ENCODE results near the gene RNF150. TPM values are rescaled to one million over a fixed set of nuclear protein-coding genes. Genes with fewer than 3 reads are reported as not detected.
A peak's percentile ranks its signal among the peaks of the same experiment; 100 is the strongest.
"Not testable (repeated sequence)": the region's sequence is repeated elsewhere in the genome, so short reads cannot be mapped to it uniquely, and the experiment has no call there.

RNF150 gene
- total RNA-seq, 2 experiments from 2014 or later: not detected

DNA sequence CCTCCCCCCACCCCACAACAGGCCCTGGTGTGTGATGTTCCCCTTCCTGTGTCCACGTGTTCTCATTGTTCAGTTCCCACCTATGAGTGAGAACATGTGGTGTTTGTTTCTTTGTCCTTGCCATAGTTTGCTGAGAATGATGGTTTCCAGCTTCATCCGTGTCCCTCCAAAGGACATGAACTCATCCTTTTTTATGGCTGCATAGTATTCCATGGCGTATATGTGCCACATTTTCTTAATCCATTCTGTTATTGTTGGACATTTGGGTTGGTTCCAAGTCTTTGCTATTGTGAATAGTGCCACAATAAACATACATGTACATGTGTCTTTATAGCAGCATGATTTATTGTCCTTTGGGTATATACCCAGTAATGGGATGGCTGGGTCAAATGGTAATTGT lies 312.7 kb downstream of the RNF150 start:
- H3K9me3 Mint-ChIP-seq; H3K27ac Mint-ChIP-seq; H3K4me3 Mint-ChIP-seq; CTCF ChIA-PET; H3K36me3 Mint-ChIP-seq (ENCODE audit: low read depth); H3K4me1 Mint-ChIP-seq (ENCODE audit: low read depth); H3K27me3 Mint-ChIP-seq (ENCODE audit: low read depth); DNase-seq; intact Hi-C loops (cut with micrococcal nuclease): not testable (repeated sequence)

DNA sequence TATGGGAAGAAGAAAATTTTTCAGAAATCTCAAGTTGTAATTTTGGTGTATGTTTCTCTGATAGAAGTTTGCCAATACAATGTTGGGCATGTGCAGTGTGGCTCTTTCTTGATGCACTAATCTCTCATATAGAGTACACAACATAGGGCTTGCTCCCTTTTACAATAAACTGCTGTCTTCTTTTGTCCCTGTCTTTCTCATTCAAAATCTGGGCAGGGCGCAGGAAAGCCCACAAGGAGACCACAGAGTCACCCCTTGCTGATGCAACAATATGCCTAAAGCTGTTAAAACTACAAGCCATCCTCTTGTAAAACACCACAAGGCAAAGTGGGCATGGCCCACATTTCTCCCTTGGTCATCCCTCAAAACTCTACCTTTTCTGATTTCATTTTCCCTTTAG lies 313.7 kb downstream of the RNF150 start:
- Mint-ChIP-seq H3K27me3 (ENCODE audit: low read depth) (peaks cover 2% of the 10 kb centered on the region), H3K27ac (no peak overlapping the region), H3K4me1 (ENCODE audit: low read depth) (no peaks in the 10 kb centered on the region), H3K9me3 (peaks cover 3% of the 10 kb centered on the region), H3K4me3 (no peak overlapping the region), H3K36me3 (ENCODE audit: low read depth) (no peaks in the 10 kb centered on the region)
- intact Hi-C loops (cut with micrococcal nuclease): no loop called here
- DNase-seq: no peak
- CTCF ChIA-PET: no interaction called here

- intact Hi-C loops (cut with micrococcal nuclease): no loop called here
Measured at GRCh38 chr4:140818433-140818832, 314.8 kb downstream of the RNF150 start.

GRCh38 chr4:140816806-140817510 lies 316.3 kb downstream of the RNF150 start:
- Mint-ChIP-seq H3K4me3 (no peak overlapping the region), H3K27ac (peak overlapping the region; percentile 43), H3K27me3 (ENCODE audit: low read depth) (peaks cover 4% of the 10 kb centered on the region), H3K9me3 (peaks cover 1% of the 10 kb centered on the region), H3K4me1 (ENCODE audit: low read depth) (no peaks in the 10 kb centered on the region), H3K36me3 (ENCODE audit: low read depth) (no peaks in the 10 kb centered on the region)
- intact Hi-C loops (cut with micrococcal nuclease): no loop called here
- no peak for DNase-seq
- CTCF ChIA-PET: no interaction called here

More at GRCh38 chr4:140818433-140818832, 314.8 kb downstream of the RNF150 start:
- no peak overlapping the region for H3K27ac Mint-ChIP-seq
- no peak overlapping the region for H3K4me3 Mint-ChIP-seq
- DNase-seq: no peak
- H3K36me3 Mint-ChIP-seq (ENCODE audit: low read depth): no peaks in the 10 kb centered on the region
- H3K9me3 Mint-ChIP-seq: peaks cover 3% of the 10 kb centered on the region
- peaks cover 2% of the 10 kb centered on the region for H3K27me3 Mint-ChIP-seq (ENCODE audit: low read depth)
- H3K4me1 Mint-ChIP-seq (ENCODE audit: low read depth): no peaks in the 10 kb centered on the region
- CTCF ChIA-PET: no interaction called here

- DNase-seq: no peak
- Mint-ChIP-seq H3K27me3 (ENCODE audit: low read depth) (peaks cover 11% of the 10 kb centered on the region), H3K4me3 (no peak overlapping the region), H3K9me3 (no peaks in the 10 kb centered on the region), H3K4me1 (ENCODE audit: low read depth) (no peaks in the 10 kb centered on the region), H3K27ac (no peak overlapping the region), H3K36me3 (ENCODE audit: low read depth) (no peaks in the 10 kb centered on the region)
- CTCF ChIA-PET: no interaction called here
- intact Hi-C loops (cut with micrococcal nuclease): no loop called here
Measured at GRCh38 chr4:140813804-140814203, 319.5 kb downstream of the RNF150 start.

DNA sequence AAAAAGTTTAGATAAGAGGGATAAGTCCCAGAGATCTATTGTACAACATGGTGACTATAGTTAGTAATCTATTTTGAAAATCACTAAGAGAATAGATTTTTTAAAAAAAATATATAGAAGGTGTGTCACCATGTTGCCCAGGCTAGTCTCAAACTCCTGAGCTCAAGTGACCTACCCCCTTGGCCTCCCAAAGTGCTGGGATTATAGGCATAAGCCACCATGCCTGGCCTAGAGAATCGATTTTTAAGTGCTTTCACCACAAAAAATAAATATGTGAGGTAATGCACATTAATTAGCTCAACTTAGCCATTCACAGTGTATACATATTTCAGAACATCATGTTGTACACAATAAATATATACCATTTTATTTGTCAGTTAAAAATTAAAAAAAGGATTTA lies 320.4 kb downstream of the RNF150 start:
- no peak for DNase-seq
- intact Hi-C loops (cut with micrococcal nuclease): no loop called here
- CTCF ChIA-PET: no interaction called here
- H3K4me3 Mint-ChIP-seq: no peak overlapping the region
- no peaks in the 10 kb centered on the region for H3K36me3 Mint-ChIP-seq (ENCODE audit: low read depth)
- peaks cover 14% of the 10 kb centered on the region for H3K27me3 Mint-ChIP-seq (ENCODE audit: low read depth)
- no peaks in the 10 kb centered on the region for H3K4me1 Mint-ChIP-seq (ENCODE audit: low read depth)
- H3K9me3 Mint-ChIP-seq: no peaks in the 10 kb centered on the region
- no peak overlapping the region for H3K27ac Mint-ChIP-seq

GRCh38 chr4:140811429-140811828 lies 321.8 kb downstream of the RNF150 start:
- intact Hi-C loops (cut with micrococcal nuclease): no loop called here
- CTCF ChIA-PET: no interaction called here
- H3K9me3 Mint-ChIP-seq: no peaks in the 10 kb centered on the region
- peaks cover 20% of the 10 kb centered on the region for H3K27me3 Mint-ChIP-seq (ENCODE audit: low read depth)
- H3K4me3 Mint-ChIP-seq: no peak overlapping the region
- DNase-seq: no peak
- no peaks in the 10 kb centered on the region for H3K36me3 Mint-ChIP-seq (ENCODE audit: low read depth)
- H3K4me1 Mint-ChIP-seq (ENCODE audit: low read depth): no peaks in the 10 kb centered on the region
- H3K27ac Mint-ChIP-seq: no peak overlapping the region

GRCh38 chr4:140810591-140811169 lies 322.6 kb downstream of the RNF150 start:
- peaks cover 20% of the 10 kb centered on the region for H3K27me3 Mint-ChIP-seq (ENCODE audit: low read depth)
- intact Hi-C loops (cut with micrococcal nuclease); CTCF ChIA-PET; DNase-seq; H3K27ac Mint-ChIP-seq; H3K36me3 Mint-ChIP-seq (ENCODE audit: low read depth); H3K4me1 Mint-ChIP-seq (ENCODE audit: low read depth); H3K4me3 Mint-ChIP-seq; H3K9me3 Mint-ChIP-seq: not testable (repeated sequence)

Other genes starting within 250 kb of the RNF150 start
- gene ZNF330, start 87.4 kb upstream of the RNF150 start, total RNA-seq: 10 to 100 TPM; 67.2 to 75.5 TPM